MM.1S (cell line): ENCODE measurements around the gene GNL3.

Experiments
- CTCF ChIP-seq: fragments of 300-600 bp; sonication (generic); IDR thresholded peaks from 2 replicates; pipeline ENCODE4 v1.5.1; 2016; ENCODE audit warnings: antibody characterized with exemption, low read length, mixed read lengths
- EZH2phosphoT487 ChIP-seq: fragments of 300-600 bp; sonication (generic); IDR thresholded peaks from 2 replicates; pipeline ENCODE4 v1.6.1; 2018; ENCODE audit warnings: antibody characterized with exemption, low read length

GRCh38 chr3:52679811-52680210 lies 6.0 kb upstream of the GNL3 start:
- no peak for TF ChIP-seq CTCF
- TF ChIP-seq EZH2phosphoT487 = no peak
